HuH-7.5 (cell line): ENCODE measurements around the gene CD93.

ENCODE experiments used
- DNase-seq: peaks from one replicate; pipeline ENCODE4 v3.0.0; 2011; ENCODE audit warnings: low spot score

Gene CD93

GRCh38 chr20:23120936-23121750, 35.0 kb upstream of the CD93 start:
- no peak for DNase-seq

DNA sequence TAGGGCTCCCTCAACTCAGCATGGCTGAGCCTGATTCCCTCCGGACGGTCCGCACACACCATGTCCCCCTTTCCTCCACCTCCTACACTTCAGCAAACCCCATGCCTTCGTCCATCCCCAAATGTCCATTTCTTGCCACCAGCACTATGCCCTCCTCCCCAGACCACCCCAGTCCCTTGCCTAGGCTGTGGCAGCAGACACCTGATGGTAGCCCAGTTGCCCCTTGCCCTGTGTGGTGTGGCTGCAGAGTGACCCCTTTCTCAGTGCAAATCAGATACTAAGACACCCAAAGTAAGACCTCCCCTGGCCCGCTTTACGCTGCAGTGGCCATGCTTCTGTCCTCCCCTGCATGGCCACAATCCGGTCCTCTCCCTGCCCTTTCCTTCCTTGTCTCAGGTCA, 34.1 kb upstream of the CD93 start:
- no peak for DNase-seq

DNA sequence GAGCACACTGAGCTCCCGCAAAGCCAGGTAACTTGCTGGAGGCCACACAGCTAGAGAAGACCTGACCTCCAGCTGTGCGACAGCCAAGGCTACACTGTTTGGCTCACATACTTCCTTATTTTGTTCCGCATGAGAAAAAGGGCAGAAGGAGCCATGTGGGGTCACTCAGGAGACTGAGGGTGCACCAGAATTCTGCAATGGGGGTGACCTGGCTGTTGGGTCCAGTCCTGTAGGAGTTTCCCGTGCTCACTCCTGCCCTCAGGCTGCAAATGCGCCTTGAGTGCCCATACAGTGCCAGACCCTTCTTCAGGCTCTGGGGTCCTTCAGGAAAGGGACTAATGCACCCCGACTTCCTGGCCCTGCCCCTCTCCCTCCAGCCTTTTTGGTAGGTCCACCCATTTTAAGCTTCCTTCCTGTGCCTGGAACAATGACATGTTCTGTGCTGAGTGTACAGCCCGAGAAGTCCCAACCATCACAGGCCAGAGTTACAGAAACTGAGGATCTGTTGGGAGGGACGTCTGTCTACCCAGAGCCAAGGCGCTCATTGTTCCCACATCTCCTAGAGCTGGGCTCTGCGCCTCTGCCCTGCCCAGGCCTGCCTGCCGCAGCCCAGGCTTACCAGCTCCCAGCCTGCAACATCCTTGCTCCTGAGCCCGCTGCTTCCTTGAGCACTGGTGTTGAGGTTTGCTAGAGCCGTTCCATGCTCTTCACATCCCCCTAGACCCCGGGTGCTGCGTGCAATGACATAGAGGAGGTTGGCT, 33.5 kb upstream of the CD93 start:
- no peak for DNase-seq

- DNase-seq = no peak
Measured at GRCh38 chr20:23118766-23119165, 32.6 kb upstream of the CD93 start.

DNA sequence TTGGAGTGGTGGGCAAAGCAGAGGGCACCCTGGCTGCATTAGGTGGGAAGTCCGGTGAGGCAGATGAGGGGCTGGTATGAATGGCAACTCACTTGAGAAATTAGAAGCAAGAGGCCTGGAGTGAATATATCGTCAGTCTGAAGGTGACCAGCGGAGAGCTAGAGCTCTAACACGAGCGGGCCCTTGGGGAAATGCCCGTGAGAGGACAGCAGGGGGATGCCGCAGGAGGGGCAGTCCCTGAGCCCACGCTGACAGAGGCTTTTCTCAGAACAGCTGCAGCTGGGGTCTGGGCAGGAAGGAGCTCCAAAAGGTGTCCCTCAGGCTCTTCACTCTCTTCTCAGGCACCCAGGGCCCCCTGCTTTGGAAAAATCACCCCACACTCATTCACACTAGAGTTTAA, 32.0 kb upstream of the CD93 start:
- no peak for DNase-seq

- DNase-seq = no peak
Measured at GRCh38 chr20:23117738-23118137, 31.6 kb upstream of the CD93 start.

DNA sequence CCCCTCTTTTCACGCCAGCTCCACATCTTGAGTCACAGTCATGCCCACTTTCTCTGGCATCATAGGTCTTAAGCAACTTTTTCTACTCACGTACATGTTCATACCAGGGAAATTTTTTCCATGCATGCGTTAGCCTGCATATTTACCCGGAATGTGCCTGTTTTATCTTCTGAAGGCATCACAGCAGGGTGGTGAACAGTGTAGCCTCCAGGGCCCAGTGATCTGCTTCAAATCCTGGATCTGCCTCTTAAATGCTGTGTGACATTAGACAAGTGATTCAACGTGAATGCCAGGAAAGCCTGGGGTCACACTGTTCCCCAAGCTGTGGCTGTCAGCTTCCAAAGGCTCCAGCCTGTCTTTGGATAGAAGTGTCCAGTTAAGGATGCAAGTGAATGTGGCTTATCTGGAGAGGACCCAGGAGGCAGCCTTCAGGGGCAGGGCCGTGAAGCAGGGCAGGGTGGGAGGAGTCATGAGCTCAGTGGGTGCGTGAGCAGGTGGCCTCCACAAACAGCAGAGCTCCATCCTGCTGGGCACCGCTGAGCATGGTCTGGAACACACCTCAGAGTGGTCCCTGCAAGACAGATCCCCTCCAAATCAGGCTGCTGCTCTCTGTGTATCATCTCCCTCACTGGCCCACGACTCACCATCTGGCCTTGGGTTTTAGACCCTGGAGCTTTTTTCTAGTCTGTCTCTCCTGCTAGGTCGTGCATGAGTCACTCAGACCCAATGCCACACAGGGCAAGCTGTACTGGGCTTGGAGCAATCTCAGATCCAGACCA, 30.4 kb upstream of the CD93 start:
- no peak for DNase-seq

- DNase-seq = no peak
Measured at GRCh38 chr20:23115822-23116221, 29.7 kb upstream of the CD93 start.

DNA sequence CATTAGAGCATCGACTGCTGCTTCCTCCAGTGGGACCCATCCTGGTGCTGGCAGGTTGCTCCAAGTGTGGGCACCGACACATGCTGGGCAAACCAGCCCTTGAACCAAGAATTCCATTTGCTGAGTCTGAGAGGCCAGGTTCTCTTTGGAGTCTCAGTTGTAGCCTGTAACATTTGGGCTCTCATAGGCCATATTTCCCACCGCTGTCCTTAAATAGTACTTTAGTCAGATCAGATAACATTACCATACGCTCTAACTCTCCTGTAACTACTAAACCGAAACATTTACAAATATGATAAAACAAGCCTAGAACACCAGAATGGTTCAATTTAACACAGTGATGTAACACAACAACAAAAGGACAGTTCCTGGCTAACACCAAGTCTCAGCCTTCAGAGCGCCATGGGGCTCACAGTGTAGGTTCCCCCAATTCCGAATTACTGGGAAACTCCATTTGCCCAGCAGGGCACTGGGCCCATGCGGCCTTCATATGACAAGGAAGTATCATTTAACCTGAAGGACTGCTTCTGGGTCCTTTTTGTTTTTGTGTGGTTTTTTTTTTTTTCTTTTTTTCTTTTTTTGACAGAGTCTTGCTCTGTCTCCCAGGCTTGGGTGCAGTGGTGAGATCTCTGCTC, 28.4 kb upstream of the CD93 start:
- DNase-seq = no peak

GRCh38 chr20:23114018-23114417, 27.9 kb upstream of the CD93 start:
- no peak for DNase-seq

DNA sequence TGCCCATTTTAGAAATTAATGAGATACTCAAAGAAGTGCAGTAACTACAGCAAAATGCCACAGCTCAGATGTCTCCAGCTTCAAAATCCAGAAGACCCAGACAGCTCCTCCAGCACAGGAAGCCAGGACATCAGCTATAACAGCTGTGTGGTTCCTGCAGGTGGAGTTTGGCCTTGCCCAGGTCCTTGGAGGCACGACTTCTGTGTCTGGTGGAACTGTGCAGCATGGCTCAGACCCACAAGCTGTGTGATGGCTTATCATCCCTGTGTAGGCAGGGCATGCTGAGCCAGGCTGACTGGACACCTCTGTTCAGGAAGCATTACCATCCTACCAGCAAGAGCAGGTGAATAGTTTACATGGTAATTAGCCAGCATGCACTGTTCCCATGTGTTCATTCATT, 26.5 kb upstream of the CD93 start:
- DNase-seq = no peak

DNA sequence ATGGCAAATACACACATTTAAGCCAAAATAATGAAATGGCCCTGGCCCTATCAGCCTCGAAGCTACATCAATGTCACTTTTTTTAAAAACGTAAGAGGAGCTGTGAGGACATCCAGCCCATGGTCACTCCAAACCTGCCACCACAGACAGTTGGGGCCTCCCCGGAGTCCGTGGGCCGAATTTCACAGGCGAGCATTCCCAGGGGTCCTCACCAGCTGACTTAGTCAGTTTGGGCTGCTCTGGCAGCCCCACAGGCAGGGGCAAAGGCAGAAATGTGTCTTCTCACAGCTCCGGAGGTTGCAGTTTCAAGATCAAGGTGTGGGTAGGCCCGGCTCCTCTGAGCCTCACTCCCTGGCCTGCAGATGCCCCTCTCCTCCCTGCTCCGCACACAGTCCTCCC, 25.8 kb upstream of the CD93 start:
- no peak for DNase-seq

DNA sequence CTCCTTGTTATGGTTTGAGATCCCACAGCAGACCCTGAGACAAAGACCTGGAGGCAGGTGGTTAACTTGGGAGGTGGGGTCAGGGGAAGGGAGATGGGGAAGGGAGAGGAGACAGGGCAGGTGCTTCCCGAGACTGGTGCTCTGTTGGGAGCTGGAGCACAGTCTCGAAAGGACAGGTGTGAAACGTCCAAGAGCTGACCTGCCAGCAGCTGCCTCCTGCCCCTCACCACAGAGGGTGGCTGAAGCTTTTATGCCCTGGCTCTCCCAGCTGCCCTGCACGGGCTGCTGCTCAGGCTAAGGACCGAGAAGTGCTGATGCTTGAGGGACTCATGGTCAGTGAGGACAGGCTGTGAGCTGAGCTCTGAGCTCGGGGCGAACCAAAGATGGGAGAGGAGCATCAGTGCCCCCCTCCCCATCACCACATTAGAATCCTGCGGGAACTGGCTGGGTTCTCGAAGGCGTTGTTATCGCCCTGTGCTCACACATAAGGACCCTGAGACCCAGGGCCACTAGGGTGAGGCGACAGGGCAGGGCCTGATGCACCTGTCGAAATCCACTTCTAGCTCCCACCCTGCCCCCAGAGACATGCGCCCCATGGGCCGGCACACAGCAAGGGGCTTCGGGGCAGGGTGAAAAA, 25.3 kb upstream of the CD93 start:
- no peak for DNase-seq

- DNase-seq = no peak
Measured at GRCh38 chr20:23108871-23109270, 22.7 kb upstream of the CD93 start.

DNA sequence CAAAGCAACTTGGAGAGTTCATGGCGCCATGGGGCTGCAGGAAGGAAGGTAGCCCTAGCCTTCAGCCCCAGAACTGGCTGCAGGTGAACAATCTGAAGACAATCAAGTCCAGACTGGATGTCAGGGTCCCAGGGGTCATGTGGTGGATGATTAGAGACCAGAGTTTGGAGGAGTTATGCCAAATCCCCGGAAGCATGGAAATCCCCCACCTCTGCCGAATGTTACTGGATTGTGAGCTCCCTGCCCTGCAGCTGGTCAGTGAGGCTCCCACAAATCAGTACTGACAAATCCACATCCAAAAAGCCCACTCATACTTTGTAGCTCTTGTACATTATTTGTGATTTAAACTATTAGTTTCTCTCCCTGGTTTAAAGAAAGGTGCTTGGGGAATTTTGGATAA, 21.3 kb upstream of the CD93 start:
- DNase-seq = no peak

- no peak for DNase-seq
Measured at GRCh38 chr20:23106271-23106851, 20.2 kb upstream of the CD93 start.

DNA sequence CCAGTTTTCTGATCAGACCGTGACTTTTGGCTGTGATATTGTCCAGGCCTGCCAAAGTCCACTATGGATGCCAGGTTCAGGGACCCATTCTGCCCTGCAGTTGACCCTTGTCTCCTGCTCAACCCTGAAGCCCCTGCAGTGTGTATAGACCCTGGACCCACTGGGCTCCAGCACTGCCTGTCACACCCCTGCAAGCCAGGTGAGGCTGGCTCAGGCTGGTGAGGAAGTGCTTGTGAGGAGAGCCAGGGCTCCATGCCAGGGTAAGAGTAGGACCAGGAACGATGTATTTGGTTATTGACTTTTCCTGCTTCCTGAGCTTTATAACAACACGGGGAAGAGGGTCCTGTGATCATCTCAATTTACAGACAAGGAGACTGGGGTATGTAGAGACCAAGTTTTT, 19.1 kb upstream of the CD93 start:
- no peak for DNase-seq

- DNase-seq = no peak
Measured at GRCh38 chr20:23103284-23104018, 17.3 kb upstream of the CD93 start.

GRCh38 chr20:23101696-23102406, 15.7 kb upstream of the CD93 start:
- no peak for DNase-seq

DNA sequence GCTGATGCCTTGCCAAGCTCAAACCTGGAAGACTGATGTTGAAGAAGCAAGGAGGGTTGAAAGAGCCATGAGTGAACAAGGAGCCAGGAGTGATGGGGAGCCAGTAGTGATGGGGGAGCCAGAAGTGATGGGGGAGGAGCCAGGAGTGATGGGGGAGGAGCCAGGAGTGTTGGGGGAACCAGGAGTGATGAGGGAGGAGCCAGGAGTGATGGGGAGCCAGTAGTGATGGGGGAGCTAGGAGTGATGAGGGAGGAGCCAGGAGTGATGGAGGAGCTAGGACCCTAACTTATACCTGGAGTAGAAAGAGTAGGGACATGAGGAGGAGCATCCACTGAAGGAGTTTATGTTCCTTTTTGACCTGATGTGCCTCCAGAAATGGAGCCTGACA, 14.6 kb upstream of the CD93 start:
- no peak for DNase-seq
